ENCODE data around the gene OR2F2.

- TF ChIP-seq CTCF (IDR thresholded peaks at IDR 0.05): no peak
- TF ChIP-seq EP300 (IDR thresholded peaks at IDR 0.05): no peak
These were observed 38.9 kb downstream of the OR2F2 start for GRCh38 chr7:143973870-143974416.

Data from esophagus muscularis mucosa (tissue), 3 donors.